VCaP (cell line): ENCODE results near the gene PAPPA.

ENCODE experiments used
- H3K27ac ChIP-seq: fragments of 450-650 bp; 2 replicates; pipeline ENCODE4 v1.5.1; 2017
- TF ChIP-seq, protein P1 (sequence below): fragments of 450-650 bp; conservative IDR thresholded peaks from 2 replicates; pipeline ENCODE4 v1.5.1; 2017; ENCODE audit warnings: mild to moderate bottlenecking, moderate library complexity

PAPPA gene

DNA sequence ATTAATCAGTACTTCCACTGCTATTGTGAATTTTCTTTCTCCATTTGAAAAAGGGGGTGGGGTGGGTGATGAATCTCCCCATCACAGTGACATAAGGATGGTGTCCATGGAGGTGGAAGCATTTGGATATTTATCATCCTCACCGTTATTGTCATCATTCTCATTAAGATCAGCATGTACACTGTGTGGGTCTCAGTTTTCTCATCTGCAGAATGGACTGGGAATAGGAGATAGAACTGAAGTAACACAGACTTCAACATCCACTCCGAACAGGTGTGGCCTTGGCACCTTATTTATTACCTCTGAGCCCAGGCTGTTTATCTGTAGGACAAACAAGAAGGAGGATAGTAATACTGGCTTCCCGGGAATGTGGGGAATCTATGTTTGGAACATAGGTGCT is 165.9 kb downstream of the PAPPA start:
- TF ChIP-seq, protein P1, sequence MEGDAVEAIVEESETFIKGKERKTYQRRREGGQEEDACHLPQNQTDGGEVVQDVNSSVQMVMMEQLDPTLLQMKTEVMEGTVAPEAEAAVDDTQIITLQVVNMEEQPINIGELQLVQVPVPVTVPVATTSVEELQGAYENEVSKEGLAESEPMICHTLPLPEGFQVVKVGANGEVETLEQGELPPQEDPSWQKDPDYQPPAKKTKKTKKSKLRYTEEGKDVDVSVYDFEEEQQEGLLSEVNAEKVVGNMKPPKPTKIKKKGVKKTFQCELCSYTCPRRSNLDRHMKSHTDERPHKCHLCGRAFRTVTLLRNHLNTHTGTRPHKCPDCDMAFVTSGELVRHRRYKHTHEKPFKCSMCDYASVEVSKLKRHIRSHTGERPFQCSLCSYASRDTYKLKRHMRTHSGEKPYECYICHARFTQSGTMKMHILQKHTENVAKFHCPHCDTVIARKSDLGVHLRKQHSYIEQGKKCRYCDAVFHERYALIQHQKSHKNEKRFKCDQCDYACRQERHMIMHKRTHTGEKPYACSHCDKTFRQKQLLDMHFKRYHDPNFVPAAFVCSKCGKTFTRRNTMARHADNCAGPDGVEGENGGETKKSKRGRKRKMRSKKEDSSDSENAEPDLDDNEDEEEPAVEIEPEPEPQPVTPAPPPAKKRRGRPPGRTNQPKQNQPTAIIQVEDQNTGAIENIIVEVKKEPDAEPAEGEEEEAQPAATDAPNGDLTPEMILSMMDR = no peak
- H3K27ac ChIP-seq = no peak overlapping the region

- TF ChIP-seq, protein P1 = no peak
- no peak overlapping the region for H3K27ac ChIP-seq
These were observed 166.7 kb downstream of the PAPPA start for GRCh38 chr9:116320290-116320689.

DNA sequence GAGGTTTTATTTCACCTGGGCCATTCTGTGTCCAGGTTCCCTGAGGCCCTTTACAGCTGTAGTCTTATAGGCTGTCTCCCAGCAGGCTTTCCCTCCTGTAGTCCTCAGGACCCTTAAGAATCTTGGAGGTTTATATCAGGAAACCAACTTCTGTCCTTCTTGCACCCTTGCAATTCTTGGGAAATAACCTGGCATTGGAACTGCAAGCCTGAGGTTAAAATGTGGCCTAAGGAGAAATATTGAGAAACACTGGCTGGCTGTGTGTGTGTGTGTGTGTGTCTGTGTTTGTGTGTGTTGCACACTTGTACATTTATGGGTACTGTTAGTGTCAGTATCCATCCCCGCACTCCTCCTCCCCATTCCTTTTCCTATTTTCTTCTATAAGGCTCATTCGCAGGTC is 168.9 kb downstream of the PAPPA start:
- no peak overlapping the region for H3K27ac ChIP-seq
- TF ChIP-seq, protein P1 = no peak

DNA sequence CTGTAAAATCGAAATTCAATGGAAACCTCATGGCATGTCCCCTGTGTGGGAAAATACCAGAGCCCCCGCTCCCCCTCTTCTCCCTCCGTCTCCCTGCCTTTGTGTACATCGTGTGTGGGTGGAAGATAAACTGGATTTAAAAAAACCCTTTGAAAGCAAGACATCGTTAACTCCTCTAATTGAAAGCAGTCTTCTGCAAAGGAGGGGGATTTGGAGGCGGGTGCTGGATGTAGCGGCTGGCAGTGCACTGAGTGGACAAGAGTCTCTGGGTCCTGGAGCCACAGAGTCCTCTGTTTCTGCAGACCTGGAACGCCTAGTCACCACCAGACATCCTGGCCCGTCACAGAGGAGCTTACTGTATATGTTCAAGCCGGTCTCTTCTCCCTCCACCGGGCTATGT is 169.4 kb downstream of the PAPPA start:
- TF ChIP-seq, protein P1 = no peak
- H3K27ac ChIP-seq = no peak overlapping the region

DNA sequence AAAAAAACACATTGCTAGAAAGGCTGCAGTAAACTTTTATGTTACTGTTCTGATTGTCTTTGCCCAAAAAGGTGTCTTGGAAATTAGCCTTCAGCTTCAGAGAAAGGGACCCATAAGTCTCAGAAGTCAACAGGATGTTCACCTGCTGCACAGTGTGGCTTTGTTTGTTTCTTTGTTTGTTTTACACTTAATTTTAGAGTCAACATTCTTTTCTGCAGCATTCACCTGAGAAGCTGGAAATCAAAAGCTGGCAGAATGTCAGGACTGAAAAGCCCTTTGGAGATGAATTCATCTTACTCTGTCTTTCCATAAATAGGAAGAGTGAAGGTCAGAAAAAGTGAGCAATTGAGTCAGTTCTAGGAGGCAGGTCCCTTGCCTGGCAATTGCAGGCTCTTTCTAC is 170.0 kb downstream of the PAPPA start:
- TF ChIP-seq, protein P1 = no peak
- H3K27ac ChIP-seq = no peak overlapping the region

GRCh38 chr9:116325924-116326323 is 172.3 kb downstream of the PAPPA start:
- no peak overlapping the region for H3K27ac ChIP-seq
- TF ChIP-seq, protein P1 = no peak

GRCh38 chr9:116327701-116328405 is 174.3 kb downstream of the PAPPA start:
- TF ChIP-seq, protein P1 = no peak

More at GRCh38 chr9:116327701-116328405, 174.3 kb downstream of the PAPPA start:
- H3K27ac ChIP-seq = no peak overlapping the region
